ENCODE measurements around the gene SCFD1.

GRCh38 chr14:30759172-30760125 lies 137.3 kb downstream of the SCFD1 start:
- TF ChIP-seq CTCF (IDR thresholded peaks at IDR 0.05) (no peak), POLR2A (IDR thresholded peaks at IDR 0.05) (no peak)
